GM19240 (cell line): ENCODE measurements around the gene DNAI1.
"Not testable (repeated sequence)": the region's sequence is repeated elsewhere in the genome, so short reads cannot be mapped to it uniquely, and the experiment has no call there.

Experiments
- DNase-seq: peaks from one replicate; pipeline ENCODE4 v3.0.0; 2011; ENCODE audit warnings: low spot score; ENCODE audit not compliant: insufficient read length

The DNAI1 gene

DNA sequence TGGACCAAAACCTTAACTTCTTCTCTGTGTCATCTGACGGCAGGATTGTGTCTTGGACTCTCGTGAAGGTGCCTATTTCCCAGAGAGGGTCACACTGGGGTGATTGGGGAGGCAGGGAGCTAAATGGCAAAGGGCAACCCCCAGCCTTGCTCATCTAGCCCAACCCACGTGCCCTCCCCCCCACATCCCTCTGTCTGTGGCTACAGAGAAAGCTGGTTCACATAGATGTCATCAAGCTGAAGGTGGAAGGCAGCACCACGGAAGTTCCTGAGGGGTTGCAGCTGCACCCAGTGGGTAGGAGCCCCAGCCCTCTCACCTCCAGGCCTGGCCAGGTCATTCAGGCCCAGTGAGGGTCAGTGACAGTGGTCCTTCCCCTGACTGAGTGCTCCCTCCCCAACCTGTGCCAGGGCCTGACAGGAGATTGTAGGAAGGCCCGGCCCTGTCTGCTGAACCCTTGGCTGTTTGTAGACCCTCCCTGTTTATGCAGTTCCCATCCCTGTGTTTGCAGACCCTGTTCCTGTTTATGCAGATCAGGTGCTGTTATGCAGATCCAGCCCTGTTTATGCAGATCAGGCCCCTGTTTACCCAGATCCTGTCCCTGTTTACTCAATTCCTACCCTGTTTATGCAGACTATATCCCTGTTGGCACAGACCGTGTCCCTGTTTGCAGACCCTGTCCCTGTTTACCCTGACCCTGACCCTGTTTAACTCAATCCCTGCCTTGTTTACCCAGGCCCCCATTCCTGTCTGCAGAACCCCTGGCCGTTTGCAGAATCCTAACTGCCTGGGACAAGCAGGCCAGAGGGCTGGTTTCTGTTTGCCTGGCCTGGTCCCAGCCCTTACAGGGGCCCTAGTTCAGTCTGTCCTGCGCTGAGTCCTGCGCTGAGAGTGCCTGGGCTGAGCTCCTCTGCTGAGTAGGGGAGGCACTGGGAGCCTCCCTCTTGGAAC is 53.8 kb downstream of the DNAI1 start:
- no peak for DNase-seq

DNA sequence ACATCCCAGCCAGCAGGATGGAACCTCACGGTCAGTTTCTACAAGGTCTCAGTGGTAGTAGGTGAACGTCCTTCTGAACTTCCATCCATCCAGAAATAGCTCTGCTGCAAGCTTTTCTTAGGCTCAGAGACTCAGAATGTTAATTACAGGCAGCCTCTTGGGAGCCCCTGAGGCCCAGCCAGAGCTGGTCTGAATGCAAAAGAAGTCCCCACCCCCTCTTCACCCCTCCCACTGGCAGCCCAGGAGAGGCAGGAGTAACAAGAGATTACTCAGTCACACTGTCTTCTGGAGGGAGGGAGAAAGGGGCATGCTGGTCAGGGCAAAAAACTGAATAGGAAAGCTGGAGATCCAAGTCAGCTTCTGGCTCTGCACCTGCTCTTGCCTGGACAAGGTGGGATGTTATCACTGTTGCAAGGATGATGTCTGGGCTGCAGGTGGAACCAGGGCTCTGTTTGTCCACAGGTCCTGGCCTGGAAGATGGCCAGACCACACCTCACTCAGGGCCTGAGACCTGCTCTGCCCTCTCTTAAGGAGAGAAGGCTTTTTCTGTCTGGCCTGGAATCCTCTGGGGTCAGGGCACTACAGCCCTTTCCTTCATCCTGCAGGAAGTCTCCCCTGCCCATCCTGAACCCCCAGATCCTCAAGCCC is 55.1 kb downstream of the DNAI1 start:
- no peak for DNase-seq

DNA sequence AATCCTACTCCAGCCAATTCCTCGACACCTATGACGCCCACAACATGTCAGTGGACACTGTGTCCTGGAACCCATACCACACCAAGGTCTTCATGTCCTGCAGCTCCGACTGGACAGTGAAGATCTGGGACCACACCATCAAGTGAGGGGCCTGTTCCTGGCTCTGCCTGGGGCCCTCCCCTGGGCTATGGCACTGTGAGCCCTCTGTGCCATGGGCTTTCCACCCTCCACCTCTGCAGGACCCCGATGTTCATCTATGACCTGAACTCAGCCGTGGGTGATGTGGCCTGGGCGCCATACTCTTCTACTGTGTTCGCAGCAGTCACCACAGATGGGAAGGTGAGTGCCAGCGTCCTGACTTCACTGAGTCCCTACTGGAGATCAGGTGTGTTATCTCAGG is 55.8 kb downstream of the DNAI1 start:
- DNase-seq = no peak

DNA sequence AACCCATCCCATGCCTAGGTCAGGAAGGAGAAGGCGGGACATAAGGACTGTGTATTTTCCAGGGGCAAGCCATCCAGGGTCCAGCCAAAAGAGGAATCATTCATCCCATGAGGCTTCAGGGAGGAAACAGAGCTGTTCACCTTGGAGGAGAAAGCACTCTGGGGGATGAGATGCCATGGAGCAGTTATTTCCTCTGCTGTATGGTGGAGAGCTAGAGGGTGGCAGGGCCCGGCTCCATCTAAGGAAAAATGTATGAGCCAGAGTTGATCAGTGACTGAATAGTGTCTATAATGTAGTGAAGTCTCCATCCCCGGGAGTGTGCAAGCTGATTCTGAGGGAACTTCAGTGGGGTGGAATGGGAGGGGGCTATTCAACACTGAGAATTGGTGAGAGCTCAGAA is 56.2 kb downstream of the DNAI1 start:
- DNase-seq = no peak

DNA sequence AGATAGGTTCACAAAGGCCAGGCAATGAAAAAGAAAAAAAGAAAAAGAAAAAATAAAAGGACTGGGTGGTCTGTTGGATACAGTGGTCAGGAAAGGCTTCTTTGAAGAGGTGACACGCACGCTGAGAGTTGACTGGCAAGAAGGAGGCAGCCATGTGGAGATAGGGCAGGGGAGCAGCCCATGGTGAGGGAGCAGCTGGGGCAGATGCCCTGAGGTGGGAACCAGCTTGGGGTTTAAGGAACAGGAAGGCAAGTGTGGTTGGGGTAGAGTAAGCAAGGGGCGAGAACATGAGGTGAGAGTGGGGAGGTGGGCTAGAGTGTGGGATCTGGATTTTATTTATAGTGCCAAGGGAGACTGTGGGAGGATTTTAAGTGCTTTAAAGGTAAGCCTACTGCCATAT is 57.4 kb downstream of the DNAI1 start:
- DNase-seq = no peak

DNA sequence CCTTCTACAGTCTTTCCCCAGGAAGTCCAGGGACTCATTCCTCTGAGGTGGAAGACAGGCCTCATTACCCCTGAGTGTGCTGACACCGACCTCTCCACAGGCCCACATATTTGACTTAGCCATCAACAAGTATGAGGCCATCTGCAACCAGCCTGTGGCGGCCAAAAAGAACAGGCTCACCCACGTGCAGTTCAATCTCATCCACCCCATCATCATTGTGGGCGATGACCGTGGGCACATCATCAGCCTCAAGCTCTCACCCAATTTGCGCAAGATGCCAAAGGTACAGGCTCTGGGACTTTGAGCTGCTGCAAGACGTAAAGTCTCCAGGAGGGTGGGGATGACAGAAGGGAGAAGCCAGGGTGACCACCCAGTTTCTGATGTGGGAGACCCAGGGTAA is 58.6 kb downstream of the DNAI1 start:
- no peak for DNase-seq

DNA sequence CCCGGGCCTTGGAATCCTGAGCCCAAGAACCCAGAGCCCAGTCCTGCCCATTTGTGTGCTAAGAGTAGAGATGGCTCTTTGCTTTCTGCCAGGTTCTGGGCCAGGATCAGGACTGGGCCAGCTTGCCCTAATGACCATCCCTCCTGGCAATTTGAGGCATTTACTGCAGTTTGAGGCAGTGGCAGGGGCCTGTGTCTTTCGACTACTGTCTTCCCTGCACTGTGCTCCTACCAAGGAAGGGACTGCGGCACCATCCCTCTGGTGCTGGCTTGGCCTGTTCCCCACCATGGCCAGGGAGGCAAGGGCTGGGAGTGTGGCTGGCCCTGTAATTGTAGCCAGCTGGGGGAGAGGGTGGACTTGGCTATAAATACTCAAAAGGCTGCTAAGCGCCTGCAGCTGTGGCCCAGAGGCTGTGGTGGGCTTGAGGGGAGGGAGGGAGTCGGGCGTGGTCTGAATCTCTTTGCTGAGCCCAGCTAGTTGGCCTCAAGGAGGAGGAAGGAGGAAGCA is 59.6 kb downstream of the DNAI1 start:
- DNase-seq = no peak

DNA sequence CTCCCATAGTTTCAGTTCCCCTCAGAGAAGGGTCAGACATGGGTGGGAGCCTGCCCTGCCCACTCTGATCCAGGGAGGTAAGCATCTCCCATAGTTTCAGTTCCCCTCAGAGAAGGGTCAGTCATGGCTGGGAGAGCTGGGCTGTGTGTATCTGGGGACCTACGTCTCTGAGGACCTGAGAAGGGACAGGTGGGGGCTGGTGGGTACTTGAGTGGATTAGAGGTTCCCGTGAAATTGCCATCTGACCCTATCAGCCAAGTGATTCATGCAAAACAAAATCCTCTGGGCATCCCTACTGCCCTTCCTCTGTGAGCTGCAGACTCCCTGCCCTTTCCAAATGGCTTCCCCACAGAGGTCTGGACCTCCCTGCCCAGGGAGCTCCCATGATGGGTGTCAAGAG is 60.3 kb downstream of the DNAI1 start:
- no peak for DNase-seq

DNA sequence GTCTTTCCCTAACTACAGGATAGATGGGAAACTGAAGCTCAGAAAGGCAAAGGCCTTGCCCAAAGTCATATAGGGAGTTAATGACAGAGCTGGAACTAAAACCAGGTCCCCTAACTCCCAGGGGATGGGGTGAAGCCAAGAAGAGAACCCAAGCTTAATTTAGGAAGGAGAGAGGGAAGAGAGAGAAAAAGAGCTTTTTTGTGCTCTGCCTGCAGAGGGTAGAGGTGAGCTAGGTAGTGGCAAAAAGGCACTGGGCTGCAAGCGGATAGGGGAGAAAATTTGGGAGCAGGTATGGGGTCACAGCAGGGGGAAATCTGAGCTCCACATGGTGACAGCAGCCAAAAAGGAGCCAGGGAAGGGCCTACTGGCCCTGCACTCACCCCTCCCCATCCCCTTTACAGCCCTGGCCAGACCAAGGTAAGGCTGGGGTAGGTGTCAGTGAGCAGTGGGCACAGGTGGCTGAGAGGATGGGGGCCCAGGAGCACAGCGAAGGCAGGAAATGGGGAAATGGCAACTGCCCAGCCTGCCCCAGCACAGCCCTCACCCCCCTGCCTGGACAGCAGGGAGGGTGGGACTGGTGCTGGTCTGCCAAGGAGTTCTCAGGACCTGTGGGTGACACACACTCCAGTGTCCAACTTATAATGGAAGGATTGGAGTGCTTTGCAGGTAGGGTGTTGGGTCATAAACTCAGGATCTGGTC is 60.9 kb downstream of the DNAI1 start:
- DNase-seq = no peak

DNA sequence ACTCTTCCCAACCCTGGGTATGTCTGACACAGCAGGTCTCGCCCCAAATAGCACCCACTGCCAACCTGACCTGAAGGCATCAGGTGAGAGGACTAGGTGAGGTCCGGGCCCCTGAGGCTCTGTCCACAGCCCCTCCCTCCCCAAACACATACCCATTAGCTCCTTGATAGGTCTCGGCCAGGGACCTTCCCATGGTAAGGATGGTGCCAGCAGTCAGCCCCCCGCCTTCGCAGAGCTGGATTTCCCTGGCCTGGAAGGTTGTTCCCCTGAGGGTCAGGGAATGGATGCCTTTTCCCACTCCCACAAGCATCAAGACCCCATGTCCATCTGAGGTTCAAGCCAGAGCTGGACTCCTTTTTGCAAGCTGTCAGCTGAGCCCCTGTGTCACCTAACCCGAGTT is 61.5 kb downstream of the DNAI1 start:
- no peak for DNase-seq

DNA sequence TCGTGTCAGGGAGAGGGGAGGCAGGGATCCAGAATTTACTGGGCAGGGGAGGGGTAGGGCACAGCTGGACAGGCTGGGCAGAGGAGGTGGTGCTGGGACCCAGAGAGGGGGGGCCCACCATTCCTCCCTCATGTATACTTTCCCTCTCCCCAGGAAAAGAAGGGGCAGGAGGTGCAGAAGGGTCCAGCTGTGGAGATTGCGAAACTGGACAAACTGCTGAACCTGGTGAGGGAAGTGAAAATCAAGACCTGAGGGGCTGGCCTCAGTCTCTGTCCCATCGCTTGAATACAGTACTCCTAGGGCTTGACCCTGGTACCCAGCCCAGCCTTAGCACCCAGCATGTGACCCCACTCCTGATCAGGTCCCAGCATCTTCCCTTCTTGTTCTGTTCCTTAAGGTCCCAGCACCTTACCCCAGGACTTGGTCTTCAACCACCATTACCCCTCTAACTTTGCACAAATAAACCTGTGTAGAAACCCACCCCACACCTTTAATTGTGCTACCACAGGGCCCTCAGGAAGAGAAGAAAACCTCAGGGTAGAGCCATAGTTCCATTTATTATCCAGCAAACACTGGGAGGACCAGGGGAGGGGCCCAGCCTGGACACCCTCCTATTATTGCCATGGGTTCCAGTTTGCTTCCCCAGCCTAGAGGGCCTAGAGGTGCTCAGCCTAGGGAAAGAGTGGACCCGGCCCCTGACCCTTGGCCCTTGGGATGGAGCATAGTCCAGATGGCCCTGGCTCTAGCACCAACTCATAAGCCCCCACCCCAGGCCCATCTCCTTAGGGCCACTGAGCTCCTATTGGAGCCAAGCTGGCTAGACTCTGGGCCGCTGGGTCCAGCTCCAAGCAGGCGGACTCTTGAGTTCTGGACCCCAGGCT is 62.1 kb downstream of the DNAI1 start:
- DNase-seq = no peak

DNA sequence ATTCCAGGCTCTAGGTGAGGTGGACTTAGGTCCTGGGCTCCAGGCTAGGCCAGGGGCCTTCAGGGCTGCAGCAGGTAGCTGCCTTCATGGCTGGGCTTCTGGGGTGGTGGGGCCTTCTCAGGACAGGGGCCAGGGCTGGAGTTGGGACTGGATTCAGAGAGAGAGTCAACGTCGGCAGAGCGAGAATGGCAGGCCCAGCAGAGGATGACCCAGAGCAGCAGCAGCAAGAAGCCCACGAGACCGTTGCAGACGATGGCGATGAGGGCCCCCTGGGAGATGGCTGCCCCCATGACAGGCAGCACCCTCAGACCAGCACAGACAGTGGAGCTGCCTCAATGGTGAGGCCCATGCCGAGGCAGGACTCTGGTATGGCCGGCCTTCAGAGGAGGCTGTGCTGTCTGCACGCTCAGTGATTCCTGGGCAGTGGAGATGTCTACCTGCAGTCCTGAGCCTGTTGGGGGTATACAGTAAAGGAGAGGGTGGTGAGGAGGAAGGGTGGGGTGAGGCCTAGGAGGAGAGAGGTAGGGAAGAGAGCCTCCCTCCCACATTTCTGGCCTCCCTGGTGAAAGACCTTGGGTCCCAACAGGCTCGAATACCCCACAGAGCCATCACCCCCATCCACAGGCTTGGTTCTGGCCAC is 62.9 kb downstream of the DNAI1 start:
- DNase-seq = no peak

DNA sequence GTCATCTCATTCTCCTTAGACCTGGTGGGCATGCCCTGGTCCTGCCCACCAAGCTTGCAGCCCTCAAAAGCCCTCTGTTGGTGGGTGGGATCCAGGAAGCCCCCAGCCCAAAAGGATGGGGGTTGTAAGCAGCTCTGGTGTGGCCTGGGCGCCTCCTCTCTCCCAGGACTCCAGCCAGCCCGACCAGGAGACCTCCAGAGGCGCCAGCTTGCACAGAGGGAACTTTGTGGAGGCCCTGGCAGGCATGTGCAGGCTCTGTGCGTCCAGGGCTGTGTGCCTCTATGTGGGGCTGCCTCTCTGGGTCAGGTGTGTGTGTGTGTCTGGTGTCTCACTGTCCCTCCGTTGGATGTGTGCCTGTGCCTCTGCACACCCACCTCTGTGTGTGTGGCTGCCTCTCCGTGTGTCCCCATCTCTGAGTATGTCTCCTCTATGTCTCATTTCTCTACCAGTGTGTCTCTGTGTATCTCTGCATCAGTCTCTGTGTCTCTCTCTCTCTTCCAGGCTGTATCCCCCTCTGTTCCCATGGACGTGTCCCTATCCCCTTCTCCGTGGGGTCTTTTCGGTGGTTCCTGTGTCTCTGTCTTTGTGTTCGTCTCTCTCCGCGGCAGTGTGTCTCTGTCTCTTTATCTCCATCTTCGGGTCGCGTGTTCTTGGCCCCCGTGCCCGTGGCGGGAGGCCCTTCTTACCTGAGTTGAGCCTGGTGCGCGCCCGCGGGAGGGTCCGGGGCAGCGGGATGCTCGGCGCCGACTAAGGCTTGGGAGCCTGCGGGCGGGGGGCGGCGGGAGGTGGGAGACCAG is 63.7 kb downstream of the DNAI1 start:
- no peak for DNase-seq

DNA sequence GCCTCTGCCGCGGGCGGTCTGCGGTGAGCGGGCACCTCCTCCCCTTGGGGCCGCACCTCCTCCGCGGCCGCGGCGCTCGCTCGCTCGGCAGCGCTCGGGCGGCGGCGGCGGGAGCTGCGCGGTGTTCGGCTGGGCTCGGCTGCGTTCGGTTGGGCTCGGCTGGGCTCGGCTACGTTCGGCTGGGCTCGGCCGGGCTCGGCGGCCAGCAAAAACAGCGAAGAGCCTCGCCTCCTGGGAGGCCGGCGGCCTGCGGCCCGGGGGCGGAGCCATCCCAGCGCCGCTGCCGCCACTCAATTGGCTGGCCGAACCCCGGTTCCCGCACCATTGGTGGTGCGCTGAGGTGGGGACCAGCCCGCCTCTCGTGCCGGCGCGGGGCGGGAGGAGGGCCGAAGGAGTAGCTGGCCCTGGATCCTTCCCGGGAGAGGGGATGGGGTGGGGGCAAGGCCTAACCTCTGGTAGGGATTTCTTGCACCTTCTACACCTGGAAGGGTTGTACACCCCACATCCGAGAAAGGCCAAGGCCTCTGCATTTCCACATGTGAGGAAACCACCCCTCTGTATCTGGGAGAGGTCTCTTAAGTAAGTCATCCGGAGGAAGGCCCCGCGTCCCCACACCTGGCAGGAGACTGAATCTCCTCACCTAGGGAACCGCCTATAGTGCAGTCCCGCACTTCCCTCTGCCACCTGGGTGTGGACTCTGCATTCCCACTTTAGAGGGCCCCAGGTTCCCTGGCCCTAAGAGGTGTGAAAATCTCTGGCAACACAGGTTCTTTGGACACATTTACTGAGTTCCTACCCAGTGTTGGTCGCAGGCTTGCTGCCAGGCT is 64.6 kb downstream of the DNAI1 start, which contains the start of gene ENHO:
Gene ENHO, minus strand, starts transcription at position 20 of the 827 bp plus-strand sequence. CDS start 1,295 bp downstream, outside the sequence.
- peak; percentile 67 for DNase-seq

DNA sequence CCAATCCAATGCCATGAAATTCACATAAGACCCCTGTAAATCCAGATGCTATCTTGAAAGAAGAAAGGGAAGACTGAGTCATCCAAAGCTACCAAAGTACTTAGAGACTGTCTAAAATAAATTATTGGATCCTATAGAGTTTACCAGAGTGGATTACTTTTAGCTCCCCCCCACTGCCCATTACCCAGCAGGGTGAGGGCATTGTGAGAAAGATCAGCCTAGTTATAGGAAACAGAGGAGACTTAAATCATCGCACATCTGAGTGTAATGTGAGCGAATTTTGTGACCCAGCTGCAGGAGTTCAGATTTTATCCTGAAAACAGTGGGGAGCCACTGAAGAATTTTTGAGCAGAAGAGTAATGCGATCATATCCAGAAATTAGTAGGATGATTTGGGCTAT is 65.7 kb downstream of the DNAI1 start:
- DNase-seq = no peak

DNA sequence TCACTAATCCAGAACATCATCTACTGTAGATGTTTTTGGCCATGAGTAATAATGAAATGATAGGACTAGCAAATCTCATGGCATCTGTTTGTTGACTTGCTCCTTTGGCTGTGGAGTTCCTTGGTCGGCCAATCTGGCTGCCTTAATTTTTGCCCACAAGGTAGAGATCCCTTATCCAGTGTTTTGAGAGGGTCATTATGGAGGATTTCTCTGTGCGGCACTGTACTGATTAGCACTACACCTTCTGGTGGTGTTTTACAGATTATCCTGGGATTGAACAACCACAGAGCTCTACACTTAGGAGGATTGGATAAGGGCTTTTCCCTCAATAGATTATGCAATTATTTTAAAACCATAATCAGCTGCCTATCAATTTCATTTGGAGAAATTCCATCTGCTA is 67.4 kb downstream of the DNAI1 start:
- no peak for DNase-seq

DNA sequence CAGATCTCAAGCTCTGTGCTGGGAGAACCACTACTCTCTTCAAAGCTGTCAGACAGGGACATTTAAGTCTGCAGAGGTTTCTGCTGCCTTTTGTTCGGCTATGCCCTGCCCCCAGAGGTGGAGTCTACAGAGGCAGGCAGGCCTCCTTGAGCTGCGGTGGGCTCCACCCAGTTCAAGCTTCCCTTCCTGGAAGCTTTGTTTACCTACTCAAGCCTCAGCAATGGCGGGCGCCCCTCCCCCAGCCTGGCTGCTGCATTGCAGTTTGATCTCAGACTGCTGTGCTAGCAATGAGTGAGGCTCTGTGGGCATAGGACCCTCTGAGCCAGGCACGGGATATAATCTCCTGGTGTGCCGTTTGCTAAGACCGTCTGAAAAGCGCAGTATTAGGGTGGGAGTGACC is 73.4 kb downstream of the DNAI1 start:
- DNase-seq = not testable (repeated sequence)

DNA sequence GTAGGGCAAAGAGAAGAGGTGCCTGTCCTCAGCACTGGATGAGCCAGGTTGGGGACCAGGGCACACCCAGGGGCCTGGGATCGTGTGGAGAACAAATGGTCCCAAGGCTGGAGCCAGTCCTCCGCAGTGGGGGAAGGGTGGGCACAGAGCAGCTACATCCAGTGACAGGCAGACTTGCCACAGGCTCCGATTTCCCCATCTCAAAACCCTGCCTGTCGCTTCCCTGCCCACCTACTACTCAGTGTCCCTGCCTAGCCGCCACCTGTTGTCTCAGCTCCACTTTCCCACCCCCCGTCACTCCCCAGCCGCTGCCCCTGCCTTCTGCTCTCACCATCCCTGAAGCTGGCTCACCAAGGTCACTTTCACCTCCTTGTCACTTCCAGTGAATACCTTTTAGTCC is 78.1 kb downstream of the DNAI1 start:
- no peak for DNase-seq

DNA sequence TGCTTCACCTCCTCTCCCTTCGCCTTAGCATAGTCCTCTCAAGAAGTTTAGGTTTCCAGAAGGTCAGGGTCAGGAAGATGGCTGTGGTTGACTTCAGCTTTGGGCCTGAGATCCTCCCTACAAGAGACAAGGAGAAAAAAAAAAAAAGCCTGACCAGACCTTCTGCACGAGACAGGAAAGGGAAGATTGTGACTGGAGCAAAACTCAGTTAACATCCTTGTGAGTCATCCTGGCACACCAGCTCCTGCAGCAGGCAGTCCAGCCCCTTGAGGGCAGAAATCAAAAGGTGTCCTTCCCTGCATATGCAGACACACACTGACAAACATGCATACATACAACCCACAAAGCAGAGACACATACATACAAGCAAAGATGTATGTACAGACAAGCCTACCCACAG is 82.2 kb downstream of the DNAI1 start:
- DNase-seq = no peak
